K562 (cell line): ENCODE results near the gene SYNE2. TPM values are rescaled to one million over a fixed set of nuclear protein-coding genes. Genes with fewer than 3 reads are reported as not detected.

ENCODE experiments used
- BACH1 ChIP-seq: fragments of 200-800 bp; sonication (Bioruptor generic); IDR thresholded peaks from 2 replicates; pipeline ENCODE4 v1.6.1; 2016; ENCODE audit warnings: missing genetic modification characterization, missing compliant biosample characterization
- JUN ChIP-seq, 2 experiments: sonication (generic) in 1 of 2; formaldehyde crosslinking in 1 of 2; IDR thresholded peaks; 2 replicates each; pipeline versions ENCODE4 v1.6.1 to v1.8.0; 2012 to 2022; ENCODE audit warnings: borderline replicate concordance in 2 of 2, mild to moderate bottlenecking in 2 of 2, improper control_type of control experiment in 1 of 2, low read depth in 1 of 2, low read length in 1 of 2, missing genetic modification reagents in 1 of 2
- MEIS2 ChIP-seq: fragments of 450-650 bp; IDR thresholded peaks from 2 replicates; pipeline ENCODE4 v1.6.1; 2014; ENCODE audit warnings: mild to moderate bottlenecking; ENCODE audit not compliant: partially characterized antibody
- NFE2 ChIP-seq: IDR thresholded peaks from 2 replicates; pipeline ENCODE4 v1.6.1; 2014; ENCODE audit warnings: antibody characterized with exemption, low read depth
- ZBTB11 ChIP-seq, 3 experiments: fragments of 200-800 bp in 1 of 3; fragments of 250-450 bp in 1 of 3; fragments of 450-650 bp in 1 of 3; sonication (Bioruptor Pico) in 1 of 3; sonication (Bioruptor generic) in 1 of 3; formaldehyde crosslinking in 1 of 3; IDR thresholded peaks; 2 replicates each; pipeline versions ENCODE4 v1.6.1 to v1.8.0; 2016 to 2022; ENCODE audit warnings: mild to moderate bottlenecking in 2 of 3, missing genetic modification characterization in 2 of 3, missing compliant biosample characterization in 1 of 3, moderate library complexity in 1 of 3
- ZNF263 ChIP-seq: sonication (generic); formaldehyde crosslinking; IDR thresholded peaks from 2 replicates; pipeline ENCODE4 v1.8.0; 2022; ENCODE audit warnings: mild to moderate bottlenecking, missing genetic modification reagents, borderline replicate concordance
- polyA plus RNA-seq, 8 experiments: library from polyadenylated mRNA; depleted of rRNA in 4 of 8; stranded (reverse) in 5 of 8; unstranded in 3 of 8; fragments of >200 nt; fragmentation: Nextera tagmentation in 2 of 8; fragmentation: Illumina TruSeq in 1 of 8; extraction: Ambion mirVana in 2 of 8; extraction: Trizol in 1 of 8; gene quantifications; 2 replicates each; pipeline versions ENCODE4 v1.2.1 to v1.2.3, GENCODE V29; 2011 to 2014; ENCODE audit warnings: inconsistent platforms in 1 of 8, missing spikeins in 1 of 8
- total RNA-seq, 7 experiments: library from RNA; depleted of rRNA in 6 of 7; stranded (reverse); fragments of >200 nt in 6 of 7; fragmentation: Illumina TruSeq in 2 of 7; extraction: Trizol in 2 of 7; gene quantifications; 2 replicates each; pipeline versions ENCODE4 v1.2.1 to v1.2.3, GENCODE V29; 2011 to 2021; ENCODE audit warnings: low replicate concordance in 1 of 7
- TF ChIP-seq, protein P1 (sequence below), 2 experiments: fragments of 250-450 bp in 1 of 2; fragments of 450-650 bp in 1 of 2; sonication (Bioruptor Pico) in 1 of 2; IDR thresholded peaks; 2 replicates each; pipeline versions ENCODE4 v1.6.1 to v1.8.0; 2016 to 2021; ENCODE audit warnings: mild to moderate bottlenecking in 2 of 2, moderate library complexity in 2 of 2, missing compliant biosample characterization in 1 of 2, missing genetic modification characterization in 1 of 2
- TF ChIP-seq, protein P2 (sequence below): fragments of 450-650 bp; IDR thresholded peaks from 2 replicates; pipeline ENCODE4 v1.7.1; 2018; ENCODE audit warnings: mild to moderate bottlenecking, low read depth; ENCODE audit not compliant: partially characterized antibody

The SYNE2 gene
- total and polyA plus RNA-seq, 9 of the 15 experiments (the other 6 are each of a cell fraction or from before 2014, with no cell fraction given), result 0.06 to 0.53 (median 0.11) TPM

GRCh38 chr14:63982629-63983028, 129.8 kb downstream of the SYNE2 start (continued):
- TF ChIP-seq ZBTB11 (CRISPR knock-in tag; IDR thresholded peaks at IDR 0.05) (no peak), ZNF263 (CRISPR knock-in tag) (no peak), BACH1 (tag) (no peak), NFE2 (no peak), MEIS2 (no peak), JUN (IDR thresholded peaks at IDR 0.05; ENCODE audit: borderline replicate concordance, low read depth, low read length) (no peak), JUN (CRISPR knock-in tag; IDR thresholded peaks at IDR 0.05; ENCODE audit: borderline replicate concordance) (no peak)
- TF ChIP-seq, protein P1, sequence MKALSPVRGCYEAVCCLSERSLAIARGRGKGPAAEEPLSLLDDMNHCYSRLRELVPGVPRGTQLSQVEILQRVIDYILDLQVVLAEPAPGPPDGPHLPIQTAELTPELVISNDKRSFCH (CRISPR knock-in tag; IDR thresholded peaks at IDR 0.05), result no peak
- TF ChIP-seq, protein P1 (tag; IDR thresholded peaks at IDR 0.05), result no peak
- TF ChIP-seq, protein P2, sequence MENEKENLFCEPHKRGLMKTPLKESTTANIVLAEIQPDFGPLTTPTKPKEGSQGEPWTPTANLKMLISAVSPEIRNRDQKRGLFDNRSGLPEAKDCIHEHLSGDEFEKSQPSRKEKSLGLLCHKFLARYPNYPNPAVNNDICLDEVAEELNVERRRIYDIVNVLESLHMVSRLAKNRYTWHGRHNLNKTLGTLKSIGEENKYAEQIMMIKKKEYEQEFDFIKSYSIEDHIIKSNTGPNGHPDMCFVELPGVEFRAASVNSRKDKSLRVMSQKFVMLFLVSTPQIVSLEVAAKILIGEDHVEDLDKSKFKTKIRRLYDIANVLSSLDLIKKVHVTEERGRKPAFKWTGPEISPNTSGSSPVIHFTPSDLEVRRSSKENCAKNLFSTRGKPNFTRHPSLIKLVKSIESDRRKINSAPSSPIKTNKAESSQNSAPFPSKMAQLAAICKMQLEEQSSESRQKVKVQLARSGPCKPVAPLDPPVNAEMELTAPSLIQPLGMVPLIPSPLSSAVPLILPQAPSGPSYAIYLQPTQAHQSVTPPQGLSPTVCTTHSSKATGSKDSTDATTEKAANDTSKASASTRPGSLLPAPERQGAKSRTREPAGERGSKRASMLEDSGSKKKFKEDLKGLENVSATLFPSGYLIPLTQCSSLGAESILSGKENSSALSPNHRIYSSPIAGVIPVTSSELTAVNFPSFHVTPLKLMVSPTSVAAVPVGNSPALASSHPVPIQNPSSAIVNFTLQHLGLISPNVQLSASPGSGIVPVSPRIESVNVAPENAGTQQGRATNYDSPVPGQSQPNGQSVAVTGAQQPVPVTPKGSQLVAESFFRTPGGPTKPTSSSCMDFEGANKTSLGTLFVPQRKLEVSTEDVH, result no peak
